HEK293 (cell line): Measurements from ENCODE around the gene KCNB1.

ENCODE experiments used
- CTCF ChIA-PET: fragments of 350-600 bp; formaldehyde crosslinking; extraction: SDS; loops from one replicate; lab custom pipeline; 2021; ENCODE audit warnings: antibody characterized with exemption; lab: Yijun Ruan, JAX
- POLR2A ChIA-PET: fragments of 300-600 bp; formaldehyde crosslinking; extraction: SDS; loops from one replicate; lab custom pipeline; 2020; ENCODE audit warnings: antibody characterized with exemption, inconsistent platforms; lab: Yijun Ruan, JAX
- H3K27ac ChIP-seq: fragments of 200-500 bp; sonication (Bioruptor generic); 2 replicates; pipeline ENCODE4 v1.5.1; 2014; ENCODE audit warnings: low read depth, low read length, control low read depth, inconsistent platforms; ENCODE audit errors: extremely low read depth
- H3K36me3 ChIP-seq, 2 experiments: fragments of 200-500 bp in 1 of 2; sonication (Bioruptor generic) in 1 of 2; 1 replicate in 1 of 2; 2 replicates in 1 of 2; pipeline ENCODE4 v1.5.1; 2014 to 2017; ENCODE audit warnings: inconsistent platforms in 2 of 2, low read length in 2 of 2; ENCODE audit not compliant: control insufficient read depth in 2 of 2, insufficient read depth in 1 of 2
- H3K4me1 ChIP-seq: fragments of 200-500 bp; sonication (Bioruptor generic); 2 replicates; pipeline ENCODE4 v1.5.1; 2014; ENCODE audit warnings: mild to moderate bottlenecking, low read length, inconsistent platforms; ENCODE audit not compliant: control insufficient read depth, insufficient read depth
- H3K4me3 ChIP-seq: 2 replicates; pipeline ENCODE4 v1.5.1; 2011; ENCODE audit warnings: low read depth, mild to moderate bottlenecking, control low read depth, low read length, moderate library complexity
- H3K9me3 ChIP-seq: fragments of 200-500 bp; sonication (Bioruptor generic); 2 replicates; pipeline ENCODE4 v1.5.1; 2014; ENCODE audit warnings: low read depth, low read length, inconsistent platforms; ENCODE audit not compliant: control insufficient read depth, insufficient read depth
- EGR2 ChIP-seq: fragments of 450-650 bp; formaldehyde crosslinking; IDR thresholded peaks from 2 replicates; pipeline ENCODE4 v1.5.1; 2016; ENCODE audit warnings: low read depth, missing biosample characterization, missing genetic modification characterization
- GLI4 ChIP-seq: fragments of 450-650 bp; formaldehyde crosslinking; IDR thresholded peaks from 2 replicates; pipeline ENCODE4 v1.5.1; 2016; ENCODE audit warnings: missing biosample characterization, missing genetic modification characterization
- GLIS1 ChIP-seq: fragments of 450-650 bp; formaldehyde crosslinking; IDR thresholded peaks from 2 replicates; pipeline ENCODE4 v1.5.1; 2016; ENCODE audit warnings: missing biosample characterization, missing genetic modification characterization
- SETDB1 ChIP-seq: IDR thresholded peaks from one replicate; pipeline ENCODE4 v1.6.1; 2017; ENCODE audit warnings: mild to moderate bottlenecking, low read length, moderate library complexity, mixed read lengths; ENCODE audit not compliant: insufficient read length
- ZFHX2 ChIP-seq: fragments of 450-650 bp; formaldehyde crosslinking; conservative IDR thresholded peaks from 2 replicates; pipeline ENCODE4 v1.5.1; 2016; ENCODE audit warnings: missing biosample characterization, missing genetic modification characterization
- ZNF140 ChIP-seq: fragments of 450-650 bp; formaldehyde crosslinking; IDR thresholded peaks from 2 replicates; pipeline ENCODE4 v1.5.1; 2016; ENCODE audit warnings: missing biosample characterization, missing genetic modification characterization
- ZNF561 ChIP-seq: fragments of 450-650 bp; IDR thresholded peaks from 2 replicates; pipeline ENCODE4 v1.5.1; 2018; ENCODE audit warnings: missing biosample characterization, missing genetic modification characterization, borderline replicate concordance
- TF ChIP-seq, protein P1 (sequence below): fragments of 450-650 bp; formaldehyde crosslinking; IDR thresholded peaks from 2 replicates; pipeline ENCODE4 v1.5.1; 2016; ENCODE audit warnings: missing biosample characterization, missing genetic modification characterization
- TF ChIP-seq, protein P2 (sequence below): fragments of 450-650 bp; formaldehyde crosslinking; IDR thresholded peaks from 2 replicates; pipeline ENCODE4 v1.5.1; 2016; ENCODE audit warnings: missing biosample characterization, missing genetic modification characterization, low read depth
- TF ChIP-seq, protein P3 (sequence below): fragments of 450-650 bp; formaldehyde crosslinking; conservative IDR thresholded peaks from 2 replicates; pipeline ENCODE4 v1.5.1; 2016; ENCODE audit warnings: low read depth, missing biosample characterization, missing genetic modification characterization
- TF ChIP-seq, protein P4 (sequence below): fragments of 450-650 bp; formaldehyde crosslinking; IDR thresholded peaks from 2 replicates; pipeline ENCODE4 v1.5.1; 2016; ENCODE audit warnings: missing biosample characterization, missing genetic modification characterization, borderline replicate concordance
- TF ChIP-seq, protein P5 (sequence below): fragments of 450-650 bp; formaldehyde crosslinking; IDR thresholded peaks from 2 replicates; pipeline ENCODE4 v1.5.1; 2016; ENCODE audit warnings: missing biosample characterization, missing genetic modification characterization, borderline replicate concordance

KCNB1 gene

DNA sequence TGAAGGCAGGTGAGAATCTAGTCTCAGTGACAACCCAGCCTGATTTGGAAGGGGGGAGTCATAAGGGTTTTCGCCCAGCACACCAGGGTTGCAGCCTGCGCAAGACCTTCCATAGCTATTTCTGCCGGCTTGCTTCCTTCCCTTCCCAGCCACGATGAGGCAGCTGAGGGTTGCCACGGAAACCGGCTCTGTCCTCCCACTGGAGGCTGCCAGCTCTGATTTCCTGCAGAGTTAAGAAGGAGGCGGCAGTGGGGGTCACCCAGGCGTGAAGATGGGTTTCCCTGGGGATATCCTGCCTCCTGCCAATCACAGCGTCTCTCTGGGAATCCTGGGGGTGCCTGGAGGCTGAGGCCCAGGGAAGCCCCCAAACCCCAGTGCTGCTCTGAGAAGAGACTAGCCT, 23.1 kb upstream of the KCNB1 start:
- H3K4me1 ChIP-seq: no peaks in the 10 kb centered on the region
- H3K4me3 ChIP-seq: no peak overlapping the region
- H3K36me3 ChIP-seq: no peaks in the 10 kb centered on the region
- no peaks in the 10 kb centered on the region for H3K9me3 ChIP-seq
- ChIA-PET CTCF (interaction anchor here (0.6 to 6.9 kb wide), 10 partner anchors 11 to 174 kb away, joined by 3 to 83 read pairs (median 8); partner anchors contain the start of gene KCNB1), POLR2A (interaction anchor here (0.5 to 0.6 kb wide), 2 partner anchors 27 to 248 kb away, joined by 3 to 4 read pairs; no protein-coding TSS in a partner anchor)
- H3K27ac ChIP-seq: no peak overlapping the region
- TF ChIP-seq, protein P1, sequence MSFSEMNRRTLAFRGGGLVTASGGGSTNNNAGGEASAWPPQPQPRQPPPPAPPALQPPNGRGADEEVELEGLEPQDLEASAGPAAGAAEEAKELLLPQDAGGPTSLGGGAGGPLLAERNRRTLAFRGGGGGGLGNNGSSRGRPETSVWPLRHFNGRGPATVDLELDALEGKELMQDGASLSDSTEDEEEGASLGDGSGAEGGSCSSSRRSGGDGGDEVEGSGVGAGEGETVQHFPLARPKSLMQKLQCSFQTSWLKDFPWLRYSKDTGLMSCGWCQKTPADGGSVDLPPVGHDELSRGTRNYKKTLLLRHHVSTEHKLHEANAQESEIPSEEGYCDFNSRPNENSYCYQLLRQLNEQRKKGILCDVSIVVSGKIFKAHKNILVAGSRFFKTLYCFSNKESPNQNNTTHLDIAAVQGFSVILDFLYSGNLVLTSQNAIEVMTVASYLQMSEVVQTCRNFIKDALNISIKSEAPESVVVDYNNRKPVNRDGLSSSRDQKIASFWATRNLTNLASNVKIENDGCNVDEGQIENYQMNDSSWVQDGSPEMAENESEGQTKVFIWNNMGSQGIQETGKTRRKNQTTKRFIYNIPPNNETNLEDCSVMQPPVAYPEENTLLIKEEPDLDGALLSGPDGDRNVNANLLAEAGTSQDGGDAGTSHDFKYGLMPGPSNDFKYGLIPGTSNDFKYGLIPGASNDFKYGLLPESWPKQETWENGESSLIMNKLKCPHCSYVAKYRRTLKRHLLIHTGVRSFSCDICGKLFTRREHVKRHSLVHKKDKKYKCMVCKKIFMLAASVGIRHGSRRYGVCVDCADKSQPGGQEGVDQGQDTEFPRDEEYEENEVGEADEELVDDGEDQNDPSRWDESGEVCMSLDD (tag by site-specific recombination): no peak
- TF ChIP-seq, protein P2, sequence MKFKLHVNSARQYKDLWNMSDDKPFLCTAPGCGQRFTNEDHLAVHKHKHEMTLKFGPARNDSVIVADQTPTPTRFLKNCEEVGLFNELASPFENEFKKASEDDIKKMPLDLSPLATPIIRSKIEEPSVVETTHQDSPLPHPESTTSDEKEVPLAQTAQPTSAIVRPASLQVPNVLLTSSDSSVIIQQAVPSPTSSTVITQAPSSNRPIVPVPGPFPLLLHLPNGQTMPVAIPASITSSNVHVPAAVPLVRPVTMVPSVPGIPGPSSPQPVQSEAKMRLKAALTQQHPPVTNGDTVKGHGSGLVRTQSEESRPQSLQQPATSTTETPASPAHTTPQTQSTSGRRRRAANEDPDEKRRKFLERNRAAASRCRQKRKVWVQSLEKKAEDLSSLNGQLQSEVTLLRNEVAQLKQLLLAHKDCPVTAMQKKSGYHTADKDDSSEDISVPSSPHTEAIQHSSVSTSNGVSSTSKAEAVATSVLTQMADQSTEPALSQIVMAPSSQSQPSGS: no peak
- peak; percentile 34; the same call in 1 of the 2 replicates for TF ChIP-seq GLIS1 (tag by site-specific recombination)
- no peak for TF ChIP-seq ZNF561
- TF ChIP-seq ZFHX2: peak; percentile 51
- 0 out of 2 replicates have a peak, but pooled peaks have one; percentile 18 for TF ChIP-seq EGR2 (tag by site-specific recombination)
- no peak for TF ChIP-seq GLI4 (tag by site-specific recombination)
- TF ChIP-seq ZNF140: no peak

DNA sequence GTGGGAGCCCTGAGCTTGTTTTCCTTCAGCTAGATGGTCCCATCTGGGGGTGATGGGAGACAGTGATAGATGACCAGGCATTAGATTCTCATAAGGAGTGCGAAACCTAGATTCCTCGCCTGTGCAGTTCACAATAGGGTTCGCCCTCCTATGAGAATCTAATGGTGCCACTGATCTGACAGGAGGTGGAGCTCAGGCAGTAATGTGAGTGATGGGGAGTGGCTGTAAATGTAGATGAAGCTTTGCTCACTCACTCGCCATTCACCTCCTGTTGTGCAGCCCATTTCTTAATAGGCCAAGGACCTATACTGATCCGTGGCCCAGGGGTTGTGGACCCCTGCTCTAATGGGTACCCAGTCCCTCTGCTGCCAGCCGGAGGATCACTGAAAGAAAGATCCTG, 20.7 kb upstream of the KCNB1 start:
- TF ChIP-seq, protein P3, sequence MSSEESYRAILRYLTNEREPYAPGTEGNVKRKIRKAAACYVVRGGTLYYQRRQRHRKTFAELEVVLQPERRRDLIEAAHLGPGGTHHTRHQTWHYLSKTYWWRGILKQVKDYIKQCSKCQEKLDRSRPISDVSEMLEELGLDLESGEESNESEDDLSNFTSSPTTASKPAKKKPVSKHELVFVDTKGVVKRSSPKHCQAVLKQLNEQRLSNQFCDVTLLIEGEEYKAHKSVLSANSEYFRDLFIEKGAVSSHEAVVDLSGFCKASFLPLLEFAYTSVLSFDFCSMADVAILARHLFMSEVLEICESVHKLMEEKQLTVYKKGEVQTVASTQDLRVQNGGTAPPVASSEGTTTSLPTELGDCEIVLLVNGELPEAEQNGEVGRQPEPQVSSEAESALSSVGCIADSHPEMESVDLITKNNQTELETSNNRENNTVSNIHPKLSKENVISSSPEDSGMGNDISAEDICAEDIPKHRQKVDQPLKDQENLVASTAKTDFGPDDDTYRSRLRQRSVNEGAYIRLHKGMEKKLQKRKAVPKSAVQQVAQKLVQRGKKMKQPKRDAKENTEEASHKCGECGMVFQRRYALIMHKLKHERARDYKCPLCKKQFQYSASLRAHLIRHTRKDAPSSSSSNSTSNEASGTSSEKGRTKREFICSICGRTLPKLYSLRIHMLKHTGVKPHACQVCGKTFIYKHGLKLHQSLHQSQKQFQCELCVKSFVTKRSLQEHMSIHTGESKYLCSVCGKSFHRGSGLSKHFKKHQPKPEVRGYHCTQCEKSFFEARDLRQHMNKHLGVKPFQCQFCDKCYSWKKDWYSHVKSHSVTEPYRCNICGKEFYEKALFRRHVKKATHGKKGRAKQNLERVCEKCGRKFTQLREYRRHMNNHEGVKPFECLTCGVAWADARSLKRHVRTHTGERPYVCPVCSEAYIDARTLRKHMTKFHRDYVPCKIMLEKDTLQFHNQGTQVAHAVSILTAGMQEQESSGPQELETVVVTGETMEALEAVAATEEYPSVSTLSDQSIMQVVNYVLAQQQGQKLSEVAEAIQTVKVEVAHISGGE (tag by site-specific recombination): no peak
- TF ChIP-seq, all 188 proteins: peak for 0
- Histone ChIP-seq H3K36me3 (no peaks in the 10 kb centered on the region), H3K9me3 (no peaks in the 10 kb centered on the region), H3K4me1 (no peaks in the 10 kb centered on the region), H3K27ac (no peak overlapping the region), H3K4me3 (no peak overlapping the region)
- ChIA-PET CTCF (interaction anchor here (0.8 to 1.2 kb wide), 3 partner anchors 9 to 169 kb away, joined by 3 read pairs; no protein-coding TSS in a partner anchor), POLR2A (interaction anchor here (0.7 kb wide), 1 partner anchor 66 kb away, joined by 3 read pairs; no protein-coding TSS in a partner anchor)

DNA sequence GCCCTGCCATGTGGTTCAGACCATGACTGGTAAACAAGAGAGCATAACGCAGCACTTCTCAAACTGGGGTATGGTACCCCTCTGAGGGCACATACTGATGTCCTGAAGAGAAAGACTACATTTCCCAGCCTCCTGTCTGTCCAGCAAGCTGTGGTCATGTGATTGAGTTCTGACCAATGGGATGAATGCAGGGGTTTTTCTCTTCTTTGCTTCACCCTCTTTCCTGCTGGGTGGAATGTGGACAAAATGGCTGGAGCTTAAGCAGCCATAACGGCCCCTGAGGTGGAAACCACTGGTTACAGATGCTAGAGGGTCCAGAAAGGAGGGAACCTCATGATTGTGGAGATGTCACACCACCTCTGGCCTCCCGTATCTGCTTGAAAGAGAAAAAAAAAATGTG, 19.4 kb upstream of the KCNB1 start:
- ChIA-PET CTCF (interaction anchor here (0.5 kb wide), 1 partner anchor 236 kb away, joined by 7 read pairs; no protein-coding TSS in a partner anchor), POLR2A (no interaction called here)
- H3K36me3 ChIP-seq: no peaks in the 10 kb centered on the region
- H3K4me3 ChIP-seq: no peak overlapping the region
- no peaks in the 10 kb centered on the region for H3K4me1 ChIP-seq
- no peak overlapping the region for H3K27ac ChIP-seq
- H3K9me3 ChIP-seq: no peaks in the 10 kb centered on the region
- TF ChIP-seq SETDB1 (peak; percentile 38), ZFHX2 (no peak)

DNA sequence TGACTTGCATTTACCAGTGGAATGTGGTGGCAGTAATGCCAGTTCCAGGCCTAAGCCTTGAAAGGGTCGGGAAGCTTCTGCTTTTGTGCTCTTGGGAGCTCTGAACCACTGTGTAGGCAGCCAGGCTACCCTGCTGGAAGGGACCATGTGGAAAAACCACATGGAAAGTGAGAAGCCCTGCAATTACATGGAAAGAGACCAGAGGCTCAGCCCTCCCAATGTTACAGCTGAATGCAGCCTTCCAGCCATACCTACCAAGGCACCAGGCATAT, 14.9 kb upstream of the KCNB1 start:
- ChIA-PET CTCF (interaction anchor here (0.6 to 2.8 kb wide), 5 partner anchors 11 to 167 kb away, joined by 3 to 18 read pairs (median 5); no protein-coding TSS in a partner anchor), POLR2A (no interaction called here)
- H3K27ac ChIP-seq: no peak overlapping the region
- no peaks in the 10 kb centered on the region for H3K36me3 ChIP-seq
- no peaks in the 10 kb centered on the region for H3K9me3 ChIP-seq
- H3K4me1 ChIP-seq: no peaks in the 10 kb centered on the region
- H3K4me3 ChIP-seq: no peak overlapping the region
- TF ChIP-seq, protein P4, sequence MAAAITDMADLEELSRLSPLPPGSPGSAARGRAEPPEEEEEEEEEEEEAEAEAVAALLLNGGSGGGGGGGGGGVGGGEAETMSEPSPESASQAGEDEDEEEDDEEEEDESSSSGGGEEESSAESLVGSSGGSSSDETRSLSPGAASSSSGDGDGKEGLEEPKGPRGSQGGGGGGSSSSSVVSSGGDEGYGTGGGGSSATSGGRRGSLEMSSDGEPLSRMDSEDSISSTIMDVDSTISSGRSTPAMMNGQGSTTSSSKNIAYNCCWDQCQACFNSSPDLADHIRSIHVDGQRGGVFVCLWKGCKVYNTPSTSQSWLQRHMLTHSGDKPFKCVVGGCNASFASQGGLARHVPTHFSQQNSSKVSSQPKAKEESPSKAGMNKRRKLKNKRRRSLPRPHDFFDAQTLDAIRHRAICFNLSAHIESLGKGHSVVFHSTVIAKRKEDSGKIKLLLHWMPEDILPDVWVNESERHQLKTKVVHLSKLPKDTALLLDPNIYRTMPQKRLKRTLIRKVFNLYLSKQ: no peak
- TF ChIP-seq, protein P5, sequence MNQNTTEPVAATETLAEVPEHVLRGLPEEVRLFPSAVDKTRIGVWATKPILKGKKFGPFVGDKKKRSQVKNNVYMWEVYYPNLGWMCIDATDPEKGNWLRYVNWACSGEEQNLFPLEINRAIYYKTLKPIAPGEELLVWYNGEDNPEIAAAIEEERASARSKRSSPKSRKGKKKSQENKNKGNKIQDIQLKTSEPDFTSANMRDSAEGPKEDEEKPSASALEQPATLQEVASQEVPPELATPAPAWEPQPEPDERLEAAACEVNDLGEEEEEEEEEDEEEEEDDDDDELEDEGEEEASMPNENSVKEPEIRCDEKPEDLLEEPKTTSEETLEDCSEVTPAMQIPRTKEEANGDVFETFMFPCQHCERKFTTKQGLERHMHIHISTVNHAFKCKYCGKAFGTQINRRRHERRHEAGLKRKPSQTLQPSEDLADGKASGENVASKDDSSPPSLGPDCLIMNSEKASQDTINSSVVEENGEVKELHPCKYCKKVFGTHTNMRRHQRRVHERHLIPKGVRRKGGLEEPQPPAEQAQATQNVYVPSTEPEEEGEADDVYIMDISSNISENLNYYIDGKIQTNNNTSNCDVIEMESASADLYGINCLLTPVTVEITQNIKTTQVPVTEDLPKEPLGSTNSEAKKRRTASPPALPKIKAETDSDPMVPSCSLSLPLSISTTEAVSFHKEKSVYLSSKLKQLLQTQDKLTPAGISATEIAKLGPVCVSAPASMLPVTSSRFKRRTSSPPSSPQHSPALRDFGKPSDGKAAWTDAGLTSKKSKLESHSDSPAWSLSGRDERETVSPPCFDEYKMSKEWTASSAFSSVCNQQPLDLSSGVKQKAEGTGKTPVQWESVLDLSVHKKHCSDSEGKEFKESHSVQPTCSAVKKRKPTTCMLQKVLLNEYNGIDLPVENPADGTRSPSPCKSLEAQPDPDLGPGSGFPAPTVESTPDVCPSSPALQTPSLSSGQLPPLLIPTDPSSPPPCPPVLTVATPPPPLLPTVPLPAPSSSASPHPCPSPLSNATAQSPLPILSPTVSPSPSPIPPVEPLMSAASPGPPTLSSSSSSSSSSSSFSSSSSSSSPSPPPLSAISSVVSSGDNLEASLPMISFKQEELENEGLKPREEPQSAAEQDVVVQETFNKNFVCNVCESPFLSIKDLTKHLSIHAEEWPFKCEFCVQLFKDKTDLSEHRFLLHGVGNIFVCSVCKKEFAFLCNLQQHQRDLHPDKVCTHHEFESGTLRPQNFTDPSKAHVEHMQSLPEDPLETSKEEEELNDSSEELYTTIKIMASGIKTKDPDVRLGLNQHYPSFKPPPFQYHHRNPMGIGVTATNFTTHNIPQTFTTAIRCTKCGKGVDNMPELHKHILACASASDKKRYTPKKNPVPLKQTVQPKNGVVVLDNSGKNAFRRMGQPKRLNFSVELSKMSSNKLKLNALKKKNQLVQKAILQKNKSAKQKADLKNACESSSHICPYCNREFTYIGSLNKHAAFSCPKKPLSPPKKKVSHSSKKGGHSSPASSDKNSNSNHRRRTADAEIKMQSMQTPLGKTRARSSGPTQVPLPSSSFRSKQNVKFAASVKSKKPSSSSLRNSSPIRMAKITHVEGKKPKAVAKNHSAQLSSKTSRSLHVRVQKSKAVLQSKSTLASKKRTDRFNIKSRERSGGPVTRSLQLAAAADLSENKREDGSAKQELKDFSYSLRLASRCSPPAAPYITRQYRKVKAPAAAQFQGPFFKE (tag by site-specific recombination): no peak
